CD4-positive, alpha-beta T cell (primary cell): ENCODE results near the gene SCFD1. TPM values are rescaled to one million over a fixed set of nuclear protein-coding genes. Genes with fewer than 3 reads are reported as not detected.
"Not testable (repeated sequence)": the region's sequence is repeated elsewhere in the genome, so short reads cannot be mapped to it uniquely, and the experiment has no call there.

ENCODE experiments used
- ATAC-seq: fragments of 200-7000 bp; cut with Tn5 transposase; one replicate; pipeline ENCODE4 v1.10.0; 2022; ENCODE audit warnings: mild to moderate bottlenecking; ENCODE audit not compliant: poor library complexity
- CTCF ChIA-PET: fragments of 350-600 bp; sonication (Branson Sonifier 250); formaldehyde crosslinking; loops from one replicate; lab custom pipeline; 2021; ENCODE audit warnings: antibody characterized with exemption, inconsistent platforms; lab: Charles Lee
- POLR2A ChIA-PET: fragments of 350-600 bp; sonication (Branson Sonifier 250); formaldehyde crosslinking; loops from one replicate; lab custom pipeline; 2021; ENCODE audit warnings: antibody characterized with exemption, inconsistent platforms; lab: Charles Lee
- DNase-seq, 14 experiments: peaks; one replicate each; pipeline ENCODE4 v3.0.0-alpha.2; 2013 to 2020; ENCODE audit warnings: mixed read lengths in 2 of 14
- H3K27ac ChIP-seq, 2 donors: one replicate each; pipeline versions ENCODE4 v1.5.1 to v1.7.0; 2013; ENCODE audit warnings: low read length in 2 of 2, low read depth in 1 of 2, mild to moderate bottlenecking in 1 of 2
- H3K27me3 ChIP-seq, 2 experiments: 1 replicate in 1 of 2; 2 replicates in 1 of 2; pipeline versions ENCODE4 v1.6.1 to v1.7.0; 2013; ENCODE audit warnings: low read length in 2 of 2, control low read depth in 1 of 2, mild to moderate bottlenecking in 1 of 2, moderate library complexity in 1 of 2; ENCODE audit not compliant: insufficient read depth in 2 of 2, control insufficient read depth in 1 of 2
- H3K36me3 ChIP-seq: one replicate; pipeline ENCODE4 v1.6.1; 2013; ENCODE audit warnings: low read length, control low read depth; ENCODE audit not compliant: insufficient read depth
- H3K4me1 ChIP-seq: one replicate; pipeline ENCODE4 v1.6.1; 2013; ENCODE audit warnings: low read length, control low read depth; ENCODE audit not compliant: insufficient read depth
- H3K4me3 ChIP-seq: one replicate; pipeline ENCODE4 v1.5.1; 2013; ENCODE audit warnings: mild to moderate bottlenecking, low read length, moderate library complexity
- H3K9me3 ChIP-seq, 2 experiments: 1 replicate in 1 of 2; 2 replicates in 1 of 2; pipeline versions ENCODE4 v1.6.1 to v1.7.0; 2013; ENCODE audit warnings: low read length in 2 of 2, mild to moderate bottlenecking in 2 of 2, control low read depth in 1 of 2, moderate library complexity in 1 of 2; ENCODE audit not compliant: control insufficient read depth in 1 of 2, insufficient read depth in 1 of 2
- H3K27ac Mint-ChIP-seq: one replicate; pipeline ENCODE4 v1.8.0; 2020; ENCODE audit warnings: mixed read lengths
- H3K27me3 Mint-ChIP-seq: one replicate; pipeline ENCODE4 v1.8.0; 2021; ENCODE audit warnings: mixed read lengths
- H3K36me3 Mint-ChIP-seq: one replicate; pipeline ENCODE4 v1.8.0; 2021; ENCODE audit warnings: low read depth, mixed read lengths
- H3K4me1 Mint-ChIP-seq: one replicate; pipeline ENCODE4 v1.8.0; 2021; ENCODE audit warnings: low read depth, mixed read lengths
- H3K4me3 Mint-ChIP-seq: one replicate; pipeline ENCODE4 v1.8.0; 2020; ENCODE audit warnings: mild to moderate bottlenecking, mixed read lengths
- H3K9me3 Mint-ChIP-seq: one replicate; pipeline ENCODE4 v1.8.0; 2020; ENCODE audit warnings: mixed read lengths
- intact Hi-C, 2 experiments: fragments of 100-400 bp; cut with DNase I in 1 of 2; cut with micrococcal nuclease in 1 of 2; formaldehyde crosslinking; loops; one replicate each; pipeline versions ENCODE4 v1.15.1 to v1.9.0; 2023 to 2025; cut with DNase I, micrococcal nuclease
- total RNA-seq, 174 experiments: library from RNA in 2 of 174; stranded (reverse) in 2 of 174; gene quantifications; one replicate each; pipeline ENCODE4 v1.2.3 and lab custom pipeline; 2021 to 2026
- TF ChIP-seq, protein P1 (sequence below): fragments of 200-600 bp; IDR thresholded peaks from one replicate; pipeline ENCODE4 v1.8.0; 2022; ENCODE audit warnings: antibody characterized with exemption, mild to moderate bottlenecking

Gene SCFD1
- total RNA-seq, 2 experiments from 2014 or later = 59.0 to 63.6 TPM

DNA sequence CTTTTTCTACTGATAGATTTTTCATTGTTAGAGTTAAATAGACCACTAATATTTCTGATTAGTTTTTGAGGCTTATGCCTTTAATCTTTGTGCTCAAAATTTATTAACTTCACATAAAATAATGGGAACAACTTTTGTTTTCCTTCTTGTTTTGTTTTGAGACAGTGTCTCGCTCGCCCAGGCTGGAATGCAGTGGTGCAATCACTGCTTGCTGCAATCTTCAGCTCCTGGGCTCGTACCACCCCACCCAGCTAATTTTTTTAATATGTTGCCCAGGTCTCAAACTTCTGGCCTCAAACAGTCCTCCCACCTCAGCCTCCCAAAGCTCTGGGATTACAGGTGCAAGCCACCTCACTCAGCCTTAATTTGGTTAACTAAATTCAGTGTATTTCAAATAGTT lies 16.8 kb downstream of the SCFD1 start:
- H3K4me3 Mint-ChIP-seq = no peak overlapping the region
- H3K9me3 Mint-ChIP-seq = no peaks in the 10 kb centered on the region
- no peak overlapping the region for H3K27ac Mint-ChIP-seq
- no peak for ATAC-seq
- H3K4me1 ChIP-seq = no peaks in the 10 kb centered on the region
- H3K36me3 ChIP-seq = peaks cover 61% of the 10 kb centered on the region
- H3K36me3 Mint-ChIP-seq = peaks cover 85% of the 10 kb centered on the region
- TF ChIP-seq, protein P1, sequence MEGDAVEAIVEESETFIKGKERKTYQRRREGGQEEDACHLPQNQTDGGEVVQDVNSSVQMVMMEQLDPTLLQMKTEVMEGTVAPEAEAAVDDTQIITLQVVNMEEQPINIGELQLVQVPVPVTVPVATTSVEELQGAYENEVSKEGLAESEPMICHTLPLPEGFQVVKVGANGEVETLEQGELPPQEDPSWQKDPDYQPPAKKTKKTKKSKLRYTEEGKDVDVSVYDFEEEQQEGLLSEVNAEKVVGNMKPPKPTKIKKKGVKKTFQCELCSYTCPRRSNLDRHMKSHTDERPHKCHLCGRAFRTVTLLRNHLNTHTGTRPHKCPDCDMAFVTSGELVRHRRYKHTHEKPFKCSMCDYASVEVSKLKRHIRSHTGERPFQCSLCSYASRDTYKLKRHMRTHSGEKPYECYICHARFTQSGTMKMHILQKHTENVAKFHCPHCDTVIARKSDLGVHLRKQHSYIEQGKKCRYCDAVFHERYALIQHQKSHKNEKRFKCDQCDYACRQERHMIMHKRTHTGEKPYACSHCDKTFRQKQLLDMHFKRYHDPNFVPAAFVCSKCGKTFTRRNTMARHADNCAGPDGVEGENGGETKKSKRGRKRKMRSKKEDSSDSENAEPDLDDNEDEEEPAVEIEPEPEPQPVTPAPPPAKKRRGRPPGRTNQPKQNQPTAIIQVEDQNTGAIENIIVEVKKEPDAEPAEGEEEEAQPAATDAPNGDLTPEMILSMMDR = no peak
- intact Hi-C loops = no loop called here
- ChIA-PET CTCF (no interaction called here), POLR2A (interaction anchor here (1.4 kb wide), 1 partner anchor 17 kb away, joined by 3 read pairs; the partner anchor contains the start of gene SCFD1)
- no peak for DNase-seq
- H3K4me3 ChIP-seq = no peak overlapping the region
- no peaks in the 10 kb centered on the region for H3K9me3 ChIP-seq
- H3K4me1 Mint-ChIP-seq = peaks cover 16% of the 10 kb centered on the region
- no peak overlapping the region for H3K27ac ChIP-seq
- H3K27me3 Mint-ChIP-seq = no peaks in the 10 kb centered on the region
- H3K27me3 ChIP-seq = no peaks in the 10 kb centered on the region

DNA sequence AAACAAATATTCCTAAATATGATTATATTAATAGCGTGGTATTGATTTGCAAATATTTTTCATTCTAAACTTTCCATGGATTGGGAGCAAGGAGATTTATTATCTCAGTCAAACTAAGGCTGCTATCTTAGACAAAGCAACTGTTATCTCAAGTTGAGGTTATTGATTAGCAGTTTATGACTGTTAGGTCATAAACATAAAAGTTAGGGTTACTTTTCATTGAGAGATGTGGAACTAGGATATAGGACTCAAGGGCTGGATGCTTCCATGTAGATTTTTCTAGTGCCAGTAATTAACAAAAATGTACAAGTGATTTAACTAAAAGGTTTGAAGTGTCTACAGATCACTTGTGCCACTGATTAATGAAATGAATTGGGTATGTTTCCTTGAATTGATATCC lies 19.1 kb downstream of the SCFD1 start:
- DNase-seq (no peak), ATAC-seq (no peak)
- Histone ChIP-seq H3K27ac (no peak overlapping the region), H3K4me3 (no peak overlapping the region), H3K9me3 (no peaks in the 10 kb centered on the region), H3K27me3 (no peaks in the 10 kb centered on the region), H3K36me3 (peaks cover 63% of the 10 kb centered on the region), H3K4me1 (no peaks in the 10 kb centered on the region)
- H3K9me3 Mint-ChIP-seq = peaks cover 1% of the 10 kb centered on the region
- H3K36me3 Mint-ChIP-seq = peaks cover 88% of the 10 kb centered on the region
- TF ChIP-seq, protein P1 = no peak
- H3K4me3 Mint-ChIP-seq = no peak overlapping the region
- intact Hi-C loops = no loop called here
- H3K27ac Mint-ChIP-seq = no peak overlapping the region
- ChIA-PET CTCF (no interaction called here), POLR2A (interaction anchor here (0.7 kb wide), 1 partner anchor 19 kb away, joined by 4 read pairs; the partner anchor contains the start of gene SCFD1)
- H3K27me3 Mint-ChIP-seq = no peaks in the 10 kb centered on the region
- H3K4me1 Mint-ChIP-seq = peaks cover 6% of the 10 kb centered on the region

DNA sequence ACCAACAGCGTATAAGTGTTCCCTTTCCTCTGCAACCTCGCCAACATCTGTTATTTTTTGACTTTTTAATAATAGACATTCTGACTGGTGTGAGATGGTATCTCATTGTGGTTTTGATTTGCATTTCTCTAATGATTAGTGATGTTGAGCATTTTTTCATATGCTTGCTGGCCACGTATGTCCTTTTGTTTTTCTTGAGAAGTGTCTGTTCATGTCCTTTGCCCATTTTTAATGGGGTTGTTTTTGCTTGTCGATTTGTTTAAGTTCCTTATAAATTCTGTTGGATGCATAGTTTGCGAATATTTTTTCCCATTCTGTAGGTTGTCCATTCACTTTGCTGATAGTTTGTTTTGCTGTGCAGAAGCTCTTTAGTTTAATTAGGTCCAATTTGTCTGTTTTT lies 22.3 kb downstream of the SCFD1 start:
- H3K4me3 Mint-ChIP-seq, ATAC-seq, CTCF ChIA-PET, H3K27ac Mint-ChIP-seq, H3K9me3 Mint-ChIP-seq, H3K4me1 ChIP-seq, H3K9me3 ChIP-seq, intact Hi-C loops, H3K27me3 Mint-ChIP-seq, POLR2A ChIA-PET, DNase-seq, H3K4me3 ChIP-seq, H3K27ac ChIP-seq, H3K27me3 ChIP-seq, H3K4me1 Mint-ChIP-seq: not testable (repeated sequence)
- H3K36me3 ChIP-seq = peaks cover 62% of the 10 kb centered on the region
- H3K36me3 Mint-ChIP-seq = peaks cover 87% of the 10 kb centered on the region

DNA sequence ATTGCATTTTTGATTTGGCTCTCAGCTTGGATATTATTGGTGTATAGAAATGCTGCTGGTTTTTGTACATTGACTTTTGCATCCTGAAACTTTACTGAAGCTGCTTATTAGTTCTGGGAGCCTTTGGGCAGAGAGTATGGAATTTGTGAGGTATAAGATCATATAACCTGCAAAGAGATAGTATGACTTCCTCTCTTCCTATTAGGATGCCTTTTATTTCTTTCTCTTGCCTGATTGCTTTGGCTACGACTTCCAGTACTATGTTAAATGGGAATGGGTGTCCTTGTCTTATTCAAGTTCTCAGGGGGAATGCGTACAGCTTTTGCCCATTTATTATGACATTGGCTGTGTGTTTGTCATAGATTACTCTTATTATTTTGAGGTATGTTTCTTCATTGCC lies 23.5 kb downstream of the SCFD1 start:
- POLR2A ChIA-PET = no interaction called here
- H3K9me3 Mint-ChIP-seq = peaks cover 1% of the 10 kb centered on the region
- peaks cover 7% of the 10 kb centered on the region for H3K4me1 Mint-ChIP-seq
- Histone ChIP-seq H3K4me1 (no peaks in the 10 kb centered on the region), H3K9me3 (no peaks in the 10 kb centered on the region), H3K4me3 (no peak overlapping the region), H3K27ac (no peak overlapping the region), H3K27me3 (no peaks in the 10 kb centered on the region), H3K36me3 (peaks cover 66% of the 10 kb centered on the region)
- no peak for ATAC-seq
- no peak for DNase-seq
- TF ChIP-seq, protein P1 = no peak
- intact Hi-C loops = no loop called here
- H3K4me3 Mint-ChIP-seq = no peak overlapping the region
- peaks cover 89% of the 10 kb centered on the region for H3K36me3 Mint-ChIP-seq
- H3K27me3 Mint-ChIP-seq = no peaks in the 10 kb centered on the region
- CTCF ChIA-PET = no interaction called here
- no peak overlapping the region for H3K27ac Mint-ChIP-seq
